ENCODE data around the gene ADAMTS9.

The ADAMTS9 gene

GRCh38 chr3:64616953-64617352 lies 70.8 kb downstream of the ADAMTS9 start:
- DNase-seq = no peak

DNA sequence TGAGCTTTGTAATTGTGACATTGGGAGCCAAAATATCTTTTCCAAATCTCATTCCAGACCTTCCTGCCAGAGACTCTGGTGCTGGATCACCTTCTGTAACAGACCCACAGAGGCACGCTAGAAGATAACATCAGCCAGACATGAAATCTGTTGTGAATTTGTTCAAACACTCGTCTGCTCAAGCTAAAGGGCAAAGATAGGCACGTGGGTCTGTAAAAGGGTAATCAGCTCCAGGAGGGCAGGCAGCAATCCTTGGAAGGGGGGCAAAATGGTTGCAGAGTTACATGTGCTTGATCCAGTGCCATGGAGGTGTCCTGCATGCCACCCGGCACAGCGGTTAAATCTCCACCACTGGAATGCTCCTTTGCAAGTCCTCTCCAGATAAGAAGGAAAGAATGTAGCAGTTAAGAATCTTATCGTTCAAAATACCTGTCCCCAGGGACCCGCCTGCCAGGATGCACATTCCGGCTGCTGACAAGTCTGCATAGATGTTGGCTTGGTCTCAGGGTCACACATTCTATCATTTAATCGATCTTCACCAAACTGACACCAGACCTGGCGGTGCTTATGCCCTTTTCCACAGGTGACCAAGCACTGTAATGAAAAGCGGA lies 74.8 kb downstream of the ADAMTS9 start:
- no peak for DNase-seq

- DNase-seq = no peak
Observed at GRCh38 chr3:64612082-64612860, 75.5 kb downstream of the ADAMTS9 start.

GRCh38 chr3:64608741-64609140 lies 79.1 kb downstream of the ADAMTS9 start:
- no peak for DNase-seq

- DNase-seq = no peak
Observed at GRCh38 chr3:64607032-64607551, 80.7 kb downstream of the ADAMTS9 start.

GRCh38 chr3:64604313-64604712 lies 83.5 kb downstream of the ADAMTS9 start:
- no peak for DNase-seq

DNA sequence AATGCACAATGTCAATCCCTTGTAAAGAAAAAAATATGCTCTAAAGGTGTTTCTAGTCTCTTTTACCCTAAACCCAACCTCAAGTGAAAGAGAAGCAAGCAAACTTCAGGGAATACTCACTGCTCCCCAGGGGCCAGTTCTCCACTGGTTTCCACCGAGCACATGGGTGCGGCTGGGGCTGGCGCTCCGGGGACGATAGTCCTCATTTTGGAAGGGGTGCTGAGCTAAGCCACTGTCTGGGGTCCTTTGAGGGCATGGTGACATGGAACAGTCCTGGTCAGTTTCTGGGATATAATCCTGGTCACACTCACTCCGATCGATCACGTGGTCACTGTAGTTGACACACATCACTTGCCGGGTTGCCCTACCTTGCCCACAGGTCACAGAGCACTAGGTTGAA lies 86.0 kb downstream of the ADAMTS9 start:
- DNase-seq = no peak

GRCh38 chr3:64600246-64600950 lies 87.4 kb downstream of the ADAMTS9 start:
- no peak for DNase-seq

GRCh38 chr3:64599651-64600050 lies 88.1 kb downstream of the ADAMTS9 start:
- DNase-seq = peak in 1 of 2 experiments; percentile 15

GRCh38 chr3:64595253-64595694 lies 92.5 kb downstream of the ADAMTS9 start:
- DNase-seq = no peak

GRCh38 chr3:64594134-64594533 lies 93.7 kb downstream of the ADAMTS9 start:
- no peak for DNase-seq

DNA sequence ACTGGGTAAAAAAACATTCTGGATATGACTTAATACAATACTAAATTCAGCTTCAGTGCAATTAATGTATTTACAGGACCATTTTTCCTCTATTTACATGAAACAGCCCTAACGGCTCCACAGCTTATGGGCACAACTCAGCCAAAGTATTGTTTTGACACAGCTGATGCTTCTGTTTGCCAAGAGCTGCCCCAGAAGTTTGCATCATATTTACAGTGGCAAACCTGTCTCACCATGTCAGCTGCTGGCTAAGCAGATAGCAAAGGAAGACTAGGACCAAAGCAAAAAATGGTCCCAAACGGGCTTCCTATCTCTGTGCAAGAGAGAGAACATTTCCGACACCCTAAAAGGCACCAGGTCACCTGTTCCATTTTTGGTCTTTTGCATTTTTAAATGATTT lies 94.5 kb downstream of the ADAMTS9 start:
- DNase-seq = no peak

GRCh38 chr3:64591615-64592014 lies 96.2 kb downstream of the ADAMTS9 start:
- no peak for DNase-seq

DNA sequence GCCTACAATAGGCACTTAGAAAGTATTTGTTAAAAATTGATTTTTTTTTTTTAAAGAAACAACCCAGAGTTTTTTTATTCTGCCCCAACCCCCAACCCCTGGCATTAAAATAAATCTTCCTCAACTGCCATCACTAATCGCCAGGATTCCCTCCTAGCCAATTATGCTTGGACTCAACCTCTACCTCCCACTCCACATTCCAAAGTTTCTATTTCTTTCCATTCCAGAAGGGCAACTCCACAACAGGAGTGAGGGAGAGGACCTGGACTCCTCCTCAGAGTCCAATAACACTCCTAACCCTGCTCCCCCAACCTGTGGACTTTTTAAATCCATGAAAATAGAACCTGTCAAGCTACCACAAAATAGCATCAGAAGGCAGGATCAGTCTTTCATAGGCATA lies 99.4 kb downstream of the ADAMTS9 start:
- no peak for DNase-seq

DNA sequence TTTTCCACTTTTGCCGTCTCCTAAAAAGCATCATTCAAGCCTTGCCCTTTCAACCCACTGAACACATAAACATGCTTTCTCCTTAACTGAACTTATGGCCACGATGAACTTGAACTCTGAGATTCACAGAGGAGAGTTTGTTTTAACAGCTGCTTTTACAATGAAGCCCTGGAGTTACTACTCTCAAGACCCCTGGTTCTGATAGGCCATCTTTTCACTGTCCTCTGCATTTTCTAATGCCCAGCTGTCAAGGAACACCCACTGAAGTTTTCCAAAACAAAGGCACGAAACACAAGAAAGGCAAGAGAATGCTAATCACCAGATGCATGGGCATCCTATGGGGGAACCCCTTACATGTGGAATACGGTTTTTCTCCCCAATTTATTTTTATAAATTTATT lies 100.8 kb downstream of the ADAMTS9 start:
- DNase-seq = no peak

DNA sequence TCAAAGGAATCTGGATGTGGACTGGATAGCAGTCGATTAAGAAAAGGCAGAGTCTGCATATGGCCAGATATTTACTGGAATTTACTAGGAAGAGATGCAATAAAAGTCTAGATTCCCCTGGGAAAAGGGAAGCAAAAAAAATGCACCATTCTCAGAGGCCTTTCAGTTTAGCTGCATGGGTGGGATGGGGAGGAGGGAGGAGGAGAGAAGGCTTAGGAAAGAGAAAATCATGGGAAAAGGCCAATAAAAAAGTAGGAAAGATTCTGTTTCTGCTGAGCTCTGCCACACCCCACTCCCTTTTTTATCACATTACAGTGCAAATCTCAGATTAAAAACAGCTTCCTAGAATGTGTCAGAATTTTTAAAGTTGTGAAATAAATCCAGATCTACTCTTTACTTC lies 103.6 kb downstream of the ADAMTS9 start:
- no peak for DNase-seq

GRCh38 chr3:64578797-64579196 lies 109.0 kb downstream of the ADAMTS9 start:
- no peak for DNase-seq

DNA sequence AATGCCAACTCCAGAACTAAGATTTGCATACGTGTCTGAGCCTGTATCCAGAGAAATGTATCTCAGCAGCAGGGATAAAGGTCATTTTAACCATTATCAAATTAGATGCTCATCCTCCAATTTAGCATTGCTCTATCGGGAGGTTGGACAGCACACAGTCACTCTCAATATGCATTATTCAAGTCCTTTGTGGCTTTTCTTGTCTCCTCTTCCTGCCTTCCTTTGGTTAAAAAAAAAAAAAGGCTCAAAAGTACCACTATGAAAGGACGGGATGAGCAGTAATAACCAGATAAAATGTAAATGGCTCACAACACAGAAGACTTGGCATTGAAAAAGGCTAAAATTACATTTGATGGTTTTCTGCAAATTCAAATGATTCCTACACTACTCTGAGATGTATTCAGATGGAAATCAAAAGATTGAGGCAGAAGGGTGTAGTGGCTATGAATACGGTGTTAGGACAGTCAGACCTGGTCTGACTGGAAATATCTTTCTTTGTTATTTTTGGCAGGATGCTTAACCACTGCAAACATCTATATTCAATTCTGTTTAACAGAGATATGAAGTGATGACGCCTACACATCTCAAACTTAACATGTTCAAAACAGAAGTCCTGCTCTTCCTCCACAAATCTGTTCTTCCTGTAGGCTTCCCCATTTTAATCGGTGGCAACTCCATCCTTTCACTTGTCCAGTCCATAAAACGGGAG lies 109.6 kb downstream of the ADAMTS9 start:
- DNase-seq = no peak

DNA sequence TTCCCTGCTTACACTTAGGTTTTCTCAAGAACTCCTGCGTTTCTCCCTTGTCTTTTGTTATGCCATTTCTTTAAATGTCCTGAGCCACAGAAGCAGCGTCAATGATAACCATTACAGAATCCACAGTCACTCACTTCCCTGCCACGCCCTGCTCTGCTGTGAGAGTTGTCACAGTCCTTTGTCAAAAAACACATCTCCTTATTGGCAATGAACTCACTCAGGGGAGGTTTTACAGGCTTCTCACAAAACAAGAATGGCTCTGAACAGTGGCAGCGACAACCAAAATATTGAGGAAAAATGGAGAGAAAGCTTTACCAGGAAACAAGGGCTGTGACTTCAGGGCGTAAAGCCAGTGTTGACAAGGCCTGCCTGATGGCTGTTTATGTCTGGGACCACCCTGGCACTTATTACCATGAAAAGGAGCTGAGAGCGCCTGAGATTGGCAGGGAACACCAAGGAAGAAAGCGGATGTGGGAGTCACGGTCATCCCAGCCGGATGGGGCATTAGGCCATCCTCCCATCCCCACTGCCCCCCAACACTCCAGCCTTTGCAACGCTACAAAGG lies 111.5 kb downstream of the ADAMTS9 start:
- DNase-seq = no peak

- DNase-seq = no peak
Observed at GRCh38 chr3:64575211-64575844, 112.5 kb downstream of the ADAMTS9 start.

- DNase-seq = no peak
Observed at GRCh38 chr3:64574194-64574593, 113.6 kb downstream of the ADAMTS9 start.

DNA sequence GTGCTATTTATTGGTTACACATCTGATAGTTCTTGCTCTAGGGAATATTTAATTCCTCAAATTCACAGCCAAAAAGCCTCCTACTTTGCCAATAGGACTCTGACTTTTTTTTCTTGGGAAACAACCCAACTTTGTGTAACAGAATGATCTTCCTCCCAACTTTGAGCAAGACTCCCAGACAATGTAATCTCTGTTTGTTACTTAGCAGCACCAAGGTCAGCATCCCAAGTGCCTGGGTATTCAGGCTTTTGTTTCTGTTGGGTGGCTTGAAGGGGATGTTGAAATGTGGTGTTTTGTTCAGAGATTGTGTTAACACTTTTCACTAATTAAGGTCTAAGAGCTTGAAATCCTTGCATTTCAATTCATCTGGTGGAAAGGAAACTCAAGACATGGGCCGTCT lies 115.8 kb downstream of the ADAMTS9 start:
- DNase-seq = no peak
